Right hindlimb (tissue), 1 donor: ENCODE data around the gene SCEL.
"Not testable (repeated sequence)": the region's sequence is repeated elsewhere in the genome, so short reads cannot be mapped to it uniquely, and the experiment has no call there.

Experiments
- DNase-seq: peaks from one replicate; pipeline ENCODE4 v3.0.0-alpha.2; 2018

SCEL gene

DNA sequence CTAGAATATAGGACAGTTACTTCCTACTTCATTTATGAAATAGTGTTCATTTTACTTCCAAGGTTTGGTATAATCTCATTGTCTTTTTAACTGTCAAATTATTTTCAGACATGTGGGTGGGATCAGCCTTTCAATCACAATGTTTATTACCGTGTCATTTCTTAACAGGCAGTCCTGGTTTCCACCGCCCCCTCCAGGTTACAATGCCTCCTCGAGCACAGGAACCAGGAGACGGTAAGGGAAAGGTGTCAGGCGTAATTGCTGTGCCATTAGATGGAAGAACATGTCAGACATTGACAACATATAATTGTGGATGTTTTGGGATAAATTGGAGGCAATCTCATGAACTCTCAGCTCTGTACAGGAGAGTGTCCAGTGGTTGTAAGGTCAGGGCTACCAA is 36.5 kb downstream of the SCEL start:
- DNase-seq, result no peak

DNA sequence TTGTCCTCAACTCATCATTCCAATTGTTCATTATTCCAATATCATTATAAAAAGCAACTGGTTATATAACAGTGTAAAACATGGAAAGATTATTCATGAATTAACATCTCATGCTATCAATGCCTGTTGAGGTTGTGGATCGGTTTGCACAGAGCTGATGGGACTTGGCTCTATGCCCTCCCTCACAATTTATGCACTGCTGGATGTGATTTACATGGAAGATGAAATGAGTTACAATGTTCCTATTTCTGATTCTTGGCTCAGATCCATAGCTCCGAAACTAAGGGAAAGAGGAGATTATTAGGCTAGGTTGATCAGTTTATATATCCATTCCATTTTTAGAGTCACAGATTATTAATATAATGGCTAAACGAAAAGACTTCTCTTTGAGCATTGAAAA is 38.6 kb downstream of the SCEL start:
- no peak for DNase-seq

DNA sequence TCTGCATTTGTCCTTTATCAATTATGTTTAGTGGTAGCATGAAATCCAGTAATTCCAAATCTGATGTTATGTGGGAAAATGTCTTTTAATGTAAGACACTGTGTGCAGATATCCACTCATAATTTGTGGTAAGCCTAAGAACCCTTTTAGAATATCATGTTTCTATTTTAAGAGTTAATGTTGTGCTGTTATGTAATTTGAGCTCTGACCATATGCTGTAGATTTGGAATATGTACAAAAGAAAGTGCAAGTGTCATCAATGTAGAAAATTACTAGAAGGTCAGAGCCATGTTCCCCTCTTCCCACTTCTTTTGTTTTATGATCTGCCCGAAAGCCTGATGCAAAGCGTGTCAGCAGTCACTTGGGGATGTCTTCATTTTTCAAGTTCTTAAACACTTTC is 44.5 kb downstream of the SCEL start:
- no peak for DNase-seq

GRCh38 chr13:77580748-77581147 is 45.2 kb downstream of the SCEL start:
- no peak for DNase-seq

- DNase-seq, result no peak
These were observed 48.1 kb downstream of the SCEL start for GRCh38 chr13:77583581-77583980.

GRCh38 chr13:77584106-77584505 is 48.6 kb downstream of the SCEL start:
- DNase-seq, result peak; percentile 83

GRCh38 chr13:77595166-77595810 is 59.8 kb downstream of the SCEL start:
- DNase-seq, result no peak

- no peak for DNase-seq
These were observed 61.3 kb downstream of the SCEL start for GRCh38 chr13:77596777-77597176.

GRCh38 chr13:77599351-77599750 is 63.8 kb downstream of the SCEL start:
- no peak for DNase-seq

DNA sequence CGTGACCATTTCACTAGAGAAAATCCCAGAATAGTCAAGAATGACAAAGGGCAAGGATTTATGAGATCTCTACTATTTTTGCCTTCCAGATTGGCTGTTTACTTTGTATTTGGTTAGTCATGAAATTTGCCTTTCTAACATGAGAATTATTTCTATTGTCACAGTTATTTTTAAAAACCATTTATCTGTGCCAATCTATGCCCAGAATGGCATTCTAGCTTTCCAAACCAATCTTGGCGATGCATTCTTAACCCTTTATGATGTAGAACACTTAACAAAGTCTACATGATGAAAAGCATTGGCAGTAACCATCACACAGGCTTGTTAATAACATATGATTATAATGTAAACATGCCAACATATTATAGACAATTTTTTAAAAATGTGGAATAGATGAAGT is 65.2 kb downstream of the SCEL start:
- DNase-seq, result no peak

GRCh38 chr13:77611068-77611467 is 75.6 kb downstream of the SCEL start:
- no peak for DNase-seq

- no peak for DNase-seq
These were observed 80.5 kb downstream of the SCEL start for GRCh38 chr13:77616027-77616426.

DNA sequence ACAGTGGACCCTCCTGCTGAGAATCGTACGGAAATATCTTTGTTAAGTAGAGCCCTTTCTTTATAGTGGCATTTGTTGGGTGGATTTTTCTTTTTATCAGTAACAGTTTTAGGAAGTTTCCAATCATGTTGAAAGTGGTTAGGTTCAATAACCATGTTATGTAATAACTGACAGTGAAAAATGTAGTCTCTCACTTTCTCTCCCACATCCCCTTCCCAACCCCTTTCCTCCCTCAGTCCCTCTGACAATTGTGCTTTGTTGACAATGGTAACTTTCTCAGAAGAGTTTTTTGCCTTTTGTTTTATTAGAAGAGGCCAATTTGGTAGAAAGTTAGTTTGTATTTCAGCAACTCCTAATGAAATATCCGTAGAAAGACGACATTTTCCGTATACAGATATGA is 84.1 kb downstream of the SCEL start:
- no peak for DNase-seq

DNA sequence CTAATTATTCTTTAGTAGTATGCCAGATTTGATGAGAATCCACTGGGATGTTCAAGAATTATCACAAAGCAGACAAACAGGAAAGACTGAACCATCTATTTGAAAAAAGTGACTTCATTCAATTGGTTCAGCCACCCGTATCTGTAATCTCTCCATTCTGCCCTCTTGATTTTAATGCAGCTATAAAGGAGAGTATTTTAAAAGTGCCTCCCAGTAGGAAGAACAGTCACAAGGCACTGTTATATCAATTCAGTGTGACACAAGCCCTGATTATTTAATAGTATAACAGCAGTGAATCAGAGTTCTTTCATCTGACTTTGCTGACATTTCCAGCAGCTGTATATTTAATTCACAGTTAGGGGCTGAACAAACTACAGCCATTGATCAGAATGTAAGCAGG is 84.6 kb downstream of the SCEL start:
- DNase-seq, result no peak

DNA sequence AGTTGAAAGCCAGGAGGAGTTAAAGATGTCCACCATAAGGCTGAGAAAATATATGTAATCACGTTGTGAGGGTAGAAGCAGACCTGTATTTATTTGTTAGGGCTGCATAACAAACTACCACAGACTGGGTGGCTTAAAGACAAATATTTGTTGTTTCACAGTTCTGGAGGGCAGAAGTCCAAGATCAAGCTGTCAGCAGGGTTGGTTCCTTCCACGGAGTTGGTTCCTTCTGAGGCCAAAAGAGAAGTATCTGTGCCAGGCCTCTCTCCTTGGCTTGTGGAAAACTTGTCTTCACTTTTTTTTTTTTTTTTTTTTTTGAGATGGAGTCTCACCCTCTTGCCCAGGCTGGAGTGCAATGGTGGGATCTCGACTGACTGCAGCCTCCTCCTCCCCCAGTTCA is 88.3 kb downstream of the SCEL start:
- DNase-seq, result no peak

DNA sequence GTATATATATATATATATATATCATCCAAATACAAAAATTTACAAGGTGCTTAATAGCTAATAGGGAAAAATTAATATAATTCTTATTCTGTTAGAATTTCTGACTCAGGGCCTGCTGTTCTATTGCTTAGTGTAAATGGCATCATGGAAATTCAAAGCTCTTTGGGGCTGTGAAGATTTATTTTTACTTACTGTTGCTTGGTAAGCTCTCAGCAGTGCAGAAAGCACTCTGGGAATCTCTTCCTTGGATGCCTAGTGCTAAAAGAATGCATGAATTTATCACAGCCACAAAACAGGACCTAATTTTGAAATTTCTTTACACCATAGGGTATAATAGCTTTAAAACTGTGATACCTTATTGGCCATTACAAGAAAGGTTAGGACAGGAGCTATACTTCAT is 92.7 kb downstream of the SCEL start:
- DNase-seq, result no peak

- no peak for DNase-seq
These were observed 102.1 kb downstream of the SCEL start for GRCh38 chr13:77637588-77637987.

DNA sequence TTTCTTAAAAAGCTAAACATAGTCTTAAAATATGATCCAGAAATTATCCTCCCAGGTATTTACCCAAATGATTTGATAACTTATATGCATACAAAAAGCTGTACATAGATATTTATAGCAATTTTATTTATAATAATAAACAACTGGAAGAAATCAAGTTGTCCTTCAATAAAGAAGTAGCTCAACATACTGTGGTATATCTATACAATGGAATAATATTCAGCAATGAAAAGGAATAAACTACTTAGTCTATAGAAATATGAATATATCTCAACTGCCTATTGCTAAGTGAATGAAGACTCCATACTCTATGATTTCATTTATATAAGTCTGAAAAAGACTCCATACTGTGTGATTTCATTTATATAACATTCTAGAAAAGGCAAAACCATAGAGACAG is 114.9 kb downstream of the SCEL start:
- DNase-seq, result no peak

DNA sequence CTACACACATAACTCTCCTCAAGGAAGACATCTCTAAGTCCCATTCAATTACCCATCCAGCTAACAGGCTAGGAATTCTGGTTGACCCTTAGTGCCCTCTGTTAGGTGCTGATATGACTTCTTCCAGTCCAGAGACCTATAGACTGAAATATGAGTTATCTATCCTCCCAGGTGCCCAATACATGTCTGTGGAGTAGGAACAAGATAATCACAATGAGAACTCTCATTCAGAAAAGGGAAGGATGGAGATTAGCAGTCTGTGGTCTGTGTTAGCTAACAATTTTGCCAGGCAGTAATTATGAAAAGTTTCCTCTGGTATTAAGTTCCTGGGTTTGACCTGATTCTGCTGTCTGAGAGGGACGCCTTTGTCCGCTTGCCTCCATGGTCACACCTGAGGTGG is 117.8 kb downstream of the SCEL start:
- DNase-seq, result no peak

- DNase-seq, result not testable (repeated sequence)
These were observed 124.5 kb downstream of the SCEL start for GRCh38 chr13:77660016-77660415.

GRCh38 chr13:77660841-77661250 is 125.3 kb downstream of the SCEL start:
- DNase-seq, result no peak

DNA sequence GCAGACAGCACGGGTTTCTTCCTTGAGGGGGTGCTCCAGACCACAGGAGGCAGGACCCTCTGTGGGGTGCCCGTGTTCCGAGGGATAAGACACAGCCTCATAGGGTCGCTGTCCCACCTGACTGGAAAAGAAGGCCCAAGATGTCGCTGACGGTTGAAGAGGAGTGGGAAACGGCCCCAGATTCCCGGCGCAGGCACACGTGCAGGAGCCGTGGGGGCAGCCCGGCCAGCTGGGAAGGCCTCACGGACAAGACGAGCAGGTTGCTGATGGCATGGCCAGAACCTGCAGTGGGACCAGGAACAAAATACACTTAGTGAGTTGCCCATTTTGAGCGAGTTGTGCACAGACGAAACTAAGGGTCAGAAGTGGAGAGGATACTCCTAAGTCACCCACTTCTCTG is 126.8 kb downstream of the SCEL start:
- DNase-seq, result not testable (repeated sequence)

DNA sequence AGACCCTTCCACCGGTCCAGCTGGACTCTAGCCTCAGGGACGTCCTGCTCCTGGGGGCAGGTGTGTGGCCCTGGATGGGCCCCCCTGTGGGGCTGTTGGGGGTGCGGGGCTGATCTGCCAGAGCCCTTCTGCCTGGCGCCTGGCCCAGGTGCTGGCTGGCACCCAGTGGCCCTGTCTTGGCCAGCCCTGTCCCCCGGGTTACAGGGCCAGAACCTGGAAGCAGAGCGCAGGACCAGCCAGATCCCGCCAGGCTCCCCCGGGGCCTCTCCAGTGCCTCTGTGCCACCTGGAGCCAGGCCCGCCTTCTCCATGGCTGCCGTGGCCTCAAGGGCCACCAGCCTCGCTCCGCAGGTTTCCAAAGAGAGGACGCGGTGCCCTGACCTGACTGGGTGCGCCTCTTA is 127.3 kb downstream of the SCEL start:
- DNase-seq, result not testable (repeated sequence)

DNA sequence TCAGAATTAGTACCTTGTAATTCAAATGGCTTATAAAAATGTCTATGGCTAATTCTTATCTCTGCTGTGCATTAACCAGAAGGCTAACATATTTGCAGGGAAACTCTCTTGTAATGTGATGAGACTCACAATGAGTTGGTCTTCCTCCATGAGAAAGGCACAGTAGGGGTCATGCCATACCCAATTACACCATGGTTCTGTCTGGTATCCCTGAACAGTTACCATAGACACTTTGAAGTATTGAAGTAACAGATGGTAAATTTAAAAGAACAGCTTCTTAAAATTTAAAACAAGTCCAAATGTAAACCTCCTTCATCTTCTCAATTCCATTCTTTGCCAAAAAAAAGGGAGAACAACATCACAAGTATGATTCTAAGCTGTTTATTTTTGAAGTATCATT is 139.3 kb downstream of the SCEL start:
- no peak for DNase-seq

- no peak for DNase-seq
These were observed 143.3 kb downstream of the SCEL start for GRCh38 chr13:77678691-77679235.
